CD8-positive, alpha-beta memory T cell (primary cell): ENCODE results near the gene MRPL30. TPM values are rescaled to one million over a fixed set of nuclear protein-coding genes. Genes with fewer than 3 reads are reported as not detected.
"Not testable (repeated sequence)": the region's sequence is repeated elsewhere in the genome, so short reads cannot be mapped to it uniquely, and the experiment has no call there.

Source experiments
- CTCF ChIA-PET: fragments of 350-600 bp; sonication (Branson Sonifier 250); formaldehyde crosslinking; loops from one replicate; lab custom pipeline; 2021; ENCODE audit warnings: antibody characterized with exemption; lab: Charles Lee
- POLR2A ChIA-PET: fragments of 350-600 bp; sonication (Branson Sonifier 250); formaldehyde crosslinking; loops from one replicate; lab custom pipeline; 2021; ENCODE audit warnings: antibody characterized with exemption; lab: Charles Lee
- DNase-seq, 5 donors: peaks; one replicate each; pipeline versions ENCODE4 v3.0.0 to v3.0.0-alpha.2; 2020 to 2022; ENCODE audit warnings: mixed read lengths in 1 of 5
- H3K27ac ChIP-seq: one replicate; pipeline ENCODE4 v1.7.0; 2013; ENCODE audit warnings: low read depth, mild to moderate bottlenecking, low read length, moderate library complexity
- H3K27me3 ChIP-seq: 2 replicates; pipeline ENCODE4 v1.7.0; 2013; ENCODE audit warnings: low read length, mild to moderate bottlenecking; ENCODE audit not compliant: insufficient read depth, poor library complexity, severe bottlenecking
- H3K36me3 ChIP-seq: 2 replicates; pipeline ENCODE4 v1.7.0; 2013; ENCODE audit warnings: mild to moderate bottlenecking, low read length, moderate library complexity; ENCODE audit not compliant: insufficient read depth
- H3K4me1 ChIP-seq: 2 replicates; pipeline ENCODE4 v1.7.0; 2013; ENCODE audit warnings: mild to moderate bottlenecking, low read length, moderate library complexity; ENCODE audit not compliant: insufficient read depth
- H3K4me3 ChIP-seq: 2 replicates; pipeline ENCODE4 v1.7.0; 2013; ENCODE audit warnings: mild to moderate bottlenecking, low read length
- H3K9me3 ChIP-seq: 2 replicates; pipeline ENCODE4 v1.7.0; 2013; ENCODE audit warnings: mild to moderate bottlenecking, low read length
- H3K27ac Mint-ChIP-seq, 8 donors: one replicate each; pipeline ENCODE4 v1.8.0; 2020 to 2021; ENCODE audit warnings: mixed read lengths in 8 of 8, mild to moderate bottlenecking in 6 of 8, inconsistent platforms in 3 of 8, moderate library complexity in 3 of 8
- H3K27me3 Mint-ChIP-seq, 2 donors: one replicate each; pipeline ENCODE4 v1.8.0; 2020 to 2021; ENCODE audit warnings: mixed read lengths in 2 of 2, mild to moderate bottlenecking in 1 of 2, moderate library complexity in 1 of 2
- H3K36me3 Mint-ChIP-seq, 3 donors: one replicate each; pipeline ENCODE4 v1.8.0; 2020 to 2021; ENCODE audit warnings: mixed read lengths in 3 of 3, inconsistent platforms in 1 of 3, mild to moderate bottlenecking in 1 of 3
- H3K4me1 Mint-ChIP-seq, 3 donors: one replicate each; pipeline ENCODE4 v1.8.0; 2020 to 2021; ENCODE audit warnings: mixed read lengths in 3 of 3, inconsistent platforms in 1 of 3, mild to moderate bottlenecking in 1 of 3
- H3K4me3 Mint-ChIP-seq, 7 donors: one replicate each; pipeline ENCODE4 v1.8.0; 2020 to 2021; ENCODE audit warnings: mixed read lengths in 7 of 7, mild to moderate bottlenecking in 6 of 7, moderate library complexity in 4 of 7, inconsistent platforms in 2 of 7
- H3K9me3 Mint-ChIP-seq, 5 donors: one replicate each; pipeline ENCODE4 v1.8.0; 2020 to 2022; ENCODE audit warnings: mixed read lengths in 5 of 5, mild to moderate bottlenecking in 3 of 5, moderate library complexity in 2 of 5, inconsistent platforms in 1 of 5
- polyA plus RNA-seq: library from polyadenylated mRNA; unstranded; fragments of 300-500 nt; fragmentation: Illumina TruSeq; gene quantifications from one replicate; pipeline ENCODE4 v1.2.3, GENCODE V29; 2021
- total RNA-seq, 2 experiments: library from RNA; stranded (reverse); gene quantifications; one replicate each; pipeline ENCODE4 v1.2.3, GENCODE V29; 2021

Gene MRPL30
- total RNA-seq (10 to 100 TPM; 28.8 to 29.8 TPM), polyA plus RNA-seq (22.8 TPM)

- POLR2A ChIA-PET, result interaction anchor here (0.7 to 2.1 kb wide), 5 partner anchors 11 to 164 kb away, joined by 3 to 12 read pairs (median 5); partner anchors contain the start of genes C2orf15, EIF5B, LIPT1 and TSGA10
- H3K4me3 Mint-ChIP-seq, result peak within 1 kb of the TSS; percentile 94 to 100 (median 99)
- H3K4me1 ChIP-seq, result peaks cover 52% of the 10 kb centered on the region
- no peaks in the 10 kb centered on the region for H3K36me3 ChIP-seq
- H3K4me1 Mint-ChIP-seq, result peaks cover 44 to 86% (median 75%) of the 10 kb centered on the region in 3 donors
- peak; percentile 85 to 93 (median 89) for DNase-seq
- peak within 1 kb of the TSS; percentile 90 for H3K27ac ChIP-seq
- CTCF ChIA-PET, result interaction anchor here (0.7 to 1.6 kb wide), 5 partner anchors 14 to 309 kb away, joined by 3 to 5 read pairs (median 4); partner anchors contain the start of genes EIF5B and REV1
- H3K4me3 ChIP-seq, result peak within 1 kb of the TSS; percentile 99
- H3K9me3 Mint-ChIP-seq, result no peaks in the 10 kb centered on the region
- peak within 1 kb of the TSS; percentile 89 to 100 (median 100) for H3K27ac Mint-ChIP-seq
- H3K27me3 ChIP-seq, result no peaks in the 10 kb centered on the region
- no peaks in the 10 kb centered on the region for H3K9me3 ChIP-seq
- peaks cover 0 to 25% (median 0%) of the 10 kb centered on the region in 3 donors for H3K36me3 Mint-ChIP-seq
- no peaks in the 10 kb centered on the region for H3K27me3 Mint-ChIP-seq
Measured at GRCh38 chr2:99180755-99181623, at the start of gene MRPL30, which contains the start of gene MITD1. MRPL30 (plus strand) TSS chr2:99181184; CDS start chr2:99186204, 5,020 bp downstream. MITD1 (minus strand) TSS chr2:99181058; CDS start chr2:99180981, 77 bp downstream.

- H3K27me3 Mint-ChIP-seq, result not testable (repeated sequence)
- H3K36me3 Mint-ChIP-seq, result peaks cover 7 to 51% (median 9%) of the 10 kb centered on the region in 3 donors
Measured at GRCh38 chr2:99135044-99135556, 45.9 kb upstream of the MRPL30 start.

GRCh38 chr2:99139003-99139402, 42.0 kb upstream of the MRPL30 start:
- ChIA-PET CTCF (no interaction called here), POLR2A (no interaction called here)
- Mint-ChIP-seq H3K27ac (peak overlapping the region in 2 of 8 donors; percentile 55 to 76), H3K9me3 (peaks cover 0 to 10% (median 3%) of the 10 kb centered on the region in 5 donors), H3K4me3 (peak overlapping the region in 3 of 7 donors; percentile 12 to 87 (median 29)), H3K36me3 (peaks cover 3 to 16% (median 11%) of the 10 kb centered on the region in 3 donors), H3K4me1 (peaks cover 19 to 28% (median 24%) of the 10 kb centered on the region in 3 donors), H3K27me3 (peaks cover 0 to 2% of the 10 kb centered on the region in 2 donors)
- H3K9me3 ChIP-seq, result no peaks in the 10 kb centered on the region
- no peak for DNase-seq
- peaks cover 14% of the 10 kb centered on the region for H3K4me1 ChIP-seq
- no peak overlapping the region for H3K27ac ChIP-seq
- no peaks in the 10 kb centered on the region for H3K27me3 ChIP-seq
- H3K36me3 ChIP-seq, result no peaks in the 10 kb centered on the region
- H3K4me3 ChIP-seq, result no peak overlapping the region

More at GRCh38 chr2:99135044-99135556, 45.9 kb upstream of the MRPL30 start:
- H3K9me3 ChIP-seq, DNase-seq, CTCF ChIA-PET, POLR2A ChIA-PET, H3K36me3 ChIP-seq, H3K4me1 ChIP-seq, H3K27ac ChIP-seq, H3K4me3 ChIP-seq, H3K4me3 Mint-ChIP-seq, H3K27ac Mint-ChIP-seq, H3K27me3 ChIP-seq: not testable (repeated sequence)
- Mint-ChIP-seq H3K4me1 (peaks cover 6 to 13% (median 11%) of the 10 kb centered on the region in 3 donors), H3K9me3 (peaks cover 15 to 47% (median 36%) of the 10 kb centered on the region in 5 donors)

- POLR2A ChIA-PET, result interaction anchor here (0.6 to 2.8 kb wide), 7 partner anchors 10 to 350 kb away, joined by 3 to 40 read pairs (median 4); partner anchors contain the start of genes LIPT1, MITD1, MRPL30 and TSGA10
Measured at GRCh38 chr2:99140056-99140859, 40.7 kb upstream of the MRPL30 start.

GRCh38 chr2:99140860-99141109, 40.2 kb upstream of the MRPL30 start:
- no peaks in the 10 kb centered on the region for H3K36me3 ChIP-seq
- Mint-ChIP-seq H3K4me1 (peaks cover 19 to 28% (median 24%) of the 10 kb centered on the region in 3 donors), H3K4me3 (peak overlapping the region; percentile 92 to 99 (median 96)), H3K27me3 (no peaks in the 10 kb centered on the region), H3K27ac (peak overlapping the region; percentile 83 to 99 (median 98)), H3K36me3 (peaks cover 4 to 12% (median 6%) of the 10 kb centered on the region in 3 donors), H3K9me3 (peaks cover 0 to 3% (median 0%) of the 10 kb centered on the region in 5 donors)
- POLR2A ChIA-PET, result interaction anchor here (0.6 to 2.8 kb wide), 8 partner anchors 9 to 350 kb away, joined by 3 to 40 read pairs (median 4); partner anchors contain the start of genes EIF5B, LIPT1, MITD1 and MRPL30
- H3K27me3 ChIP-seq, result no peaks in the 10 kb centered on the region
- peaks cover 14% of the 10 kb centered on the region for H3K4me1 ChIP-seq
- peak overlapping the region; percentile 90 for H3K27ac ChIP-seq
- H3K9me3 ChIP-seq, result no peaks in the 10 kb centered on the region
- DNase-seq, result no peak
- CTCF ChIA-PET, result interaction anchor here (1.0 to 1.7 kb wide), 5 partner anchors 12 to 196 kb away, joined by 3 to 4 read pairs (median 3); partner anchors contain the start of genes EIF5B, LIPT1 and TSGA10
- H3K4me3 ChIP-seq, result peak overlapping the region; percentile 100

More at GRCh38 chr2:99140056-99140859, 40.7 kb upstream of the MRPL30 start:
- DNase-seq, result no peak
- H3K9me3 Mint-ChIP-seq, result peaks cover 0 to 3% (median 0%) of the 10 kb centered on the region in 5 donors
- peaks cover 6 to 12% (median 8%) of the 10 kb centered on the region in 3 donors for H3K36me3 Mint-ChIP-seq
- peaks cover 19 to 28% (median 24%) of the 10 kb centered on the region in 3 donors for H3K4me1 Mint-ChIP-seq
- peaks cover 0 to 2% of the 10 kb centered on the region in 2 donors for H3K27me3 Mint-ChIP-seq
- H3K4me3 Mint-ChIP-seq, result peak overlapping the region; percentile 92 to 99 (median 96)
- no peaks in the 10 kb centered on the region for H3K36me3 ChIP-seq
- H3K4me1 ChIP-seq, result peaks cover 14% of the 10 kb centered on the region
- no peaks in the 10 kb centered on the region for H3K27me3 ChIP-seq
- H3K27ac ChIP-seq, result peak overlapping the region; percentile 90
- H3K27ac Mint-ChIP-seq, result peak overlapping the region; percentile 83 to 99 (median 98)
- peak overlapping the region; percentile 100 for H3K4me3 ChIP-seq
- CTCF ChIA-PET, result interaction anchor here (1.0 to 1.7 kb wide), 5 partner anchors 13 to 197 kb away, joined by 3 to 4 read pairs (median 3); partner anchors contain the start of genes EIF5B, LIPT1 and TSGA10
- no peaks in the 10 kb centered on the region for H3K9me3 ChIP-seq

GRCh38 chr2:99141110-99142108, 39.6 kb upstream of the MRPL30 start, which contains the start of gene C2orf15:
C2orf15 (plus strand) TSS chr2:99141707; CDS start chr2:99150559, 8,852 bp downstream.
- Mint-ChIP-seq H3K27me3 (no peaks in the 10 kb centered on the region), H3K9me3 (no peaks in the 10 kb centered on the region), H3K36me3 (peaks cover 4 to 15% (median 6%) of the 10 kb centered on the region in 3 donors), H3K4me1 (peaks cover 19 to 28% (median 24%) of the 10 kb centered on the region in 3 donors), H3K27ac (peak within 1 kb of the TSS; percentile 83 to 99 (median 98)), H3K4me3 (peak within 1 kb of the TSS; percentile 92 to 99 (median 96))
- H3K27ac ChIP-seq, result peak within 1 kb of the TSS; percentile 90
- H3K27me3 ChIP-seq, result no peaks in the 10 kb centered on the region
- ChIA-PET POLR2A (interaction anchor here (0.6 to 2.8 kb wide), 9 partner anchors 9 to 537 kb away, joined by 3 to 40 read pairs (median 3); partner anchors contain the start of genes EIF5B, LIPT1, MITD1 and MRPL30), CTCF (interaction anchor here (0.9 to 1.7 kb wide), 6 partner anchors 12 to 195 kb away, joined by 3 to 4 read pairs (median 3); partner anchors contain the start of genes EIF5B, LIPT1 and TSGA10)
- peak; percentile 96 to 98 (median 97) for DNase-seq
- peak within 1 kb of the TSS; percentile 100 for H3K4me3 ChIP-seq
- peaks cover 14% of the 10 kb centered on the region for H3K4me1 ChIP-seq
- no peaks in the 10 kb centered on the region for H3K9me3 ChIP-seq
- no peaks in the 10 kb centered on the region for H3K36me3 ChIP-seq
